ENCODE results near the gene KCNK4. TPM values are rescaled to one million over a fixed set of nuclear protein-coding genes. Genes with fewer than 3 reads are reported as not detected.

The KCNK4 gene
- total and polyA plus RNA-seq, 2 donors from 2014 or later, result not detected

DNA sequence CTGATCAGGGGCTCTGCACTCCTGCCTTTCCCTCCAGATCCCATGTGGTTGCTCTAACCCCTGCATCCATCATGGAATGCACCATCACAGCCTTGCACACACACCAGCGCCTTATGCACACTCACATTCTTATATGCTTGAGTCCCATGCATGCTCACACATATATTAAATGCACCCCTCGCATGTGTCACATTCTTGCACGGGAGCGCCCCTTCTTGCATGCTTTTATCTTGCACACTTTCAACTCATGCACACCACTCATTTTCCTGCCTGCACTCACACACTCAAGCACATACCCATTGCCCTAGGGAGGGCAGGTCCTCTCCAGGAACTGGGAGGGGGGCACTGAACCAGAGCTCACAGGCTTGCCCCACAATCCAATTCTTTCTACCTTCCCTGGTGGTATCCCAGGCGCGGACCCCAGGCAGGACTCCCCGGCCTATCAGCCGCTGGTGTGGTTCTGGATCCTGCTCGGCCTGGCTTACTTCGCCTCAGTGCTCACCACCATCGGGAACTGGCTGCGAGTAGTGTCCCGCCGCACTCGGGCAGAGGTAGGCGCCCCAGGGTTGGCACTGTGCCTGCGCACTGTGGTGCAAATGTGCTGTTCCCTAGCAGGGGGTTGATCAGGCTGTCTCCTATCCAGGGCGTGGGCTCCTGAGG lies 6.7 kb downstream of the KCNK4 start:
- intact Hi-C loops (cut with DNase I), result no loop called here
- H3K27me3 ChIP-seq (ENCODE audit: control insufficient read depth, insufficient read depth, low read length), result peaks cover 46% of the 10 kb centered on the region

GRCh38 chr11:64298966-64299846 lies 8.1 kb downstream of the KCNK4 start:
- Histone ChIP-seq H3K27me3 (ENCODE audit: control insufficient read depth, insufficient read depth, low read length) (peaks cover 42% of the 10 kb centered on the region), H3K27ac (ENCODE audit: low read depth in 2 of 2, low read length in 2 of 2) (no peak overlapping the region), H3K4me3 (ENCODE audit: low read length in 3 of 3) (peak overlapping the region in 1 of 3 donors; percentile 17), H3K9me3 (ENCODE audit: control insufficient read depth in 2 of 3, insufficient read depth in 1 of 3, low read length in 3 of 3) (no peaks in the 10 kb centered on the region), H3K4me1 (ENCODE audit: control insufficient read depth in 2 of 3, insufficient read depth in 2 of 3, low read depth in 1 of 3, low read length in 3 of 3) (peaks cover 0 to 23% (median 0%) of the 10 kb centered on the region in 3 donors), H3K9ac (ENCODE audit: low read length in 3 of 3) (no peak overlapping the region), H3K36me3 (ENCODE audit: control insufficient read depth in 2 of 3, insufficient read depth in 3 of 3, low read length in 3 of 3) (no peaks in the 10 kb centered on the region)
- no peak for FAIRE-seq
- DNase-seq, result peak; percentile 32 to 85 (median 60)
- intact Hi-C loops (cut with DNase I), result no loop called here
- TF ChIP-seq, protein P1, sequence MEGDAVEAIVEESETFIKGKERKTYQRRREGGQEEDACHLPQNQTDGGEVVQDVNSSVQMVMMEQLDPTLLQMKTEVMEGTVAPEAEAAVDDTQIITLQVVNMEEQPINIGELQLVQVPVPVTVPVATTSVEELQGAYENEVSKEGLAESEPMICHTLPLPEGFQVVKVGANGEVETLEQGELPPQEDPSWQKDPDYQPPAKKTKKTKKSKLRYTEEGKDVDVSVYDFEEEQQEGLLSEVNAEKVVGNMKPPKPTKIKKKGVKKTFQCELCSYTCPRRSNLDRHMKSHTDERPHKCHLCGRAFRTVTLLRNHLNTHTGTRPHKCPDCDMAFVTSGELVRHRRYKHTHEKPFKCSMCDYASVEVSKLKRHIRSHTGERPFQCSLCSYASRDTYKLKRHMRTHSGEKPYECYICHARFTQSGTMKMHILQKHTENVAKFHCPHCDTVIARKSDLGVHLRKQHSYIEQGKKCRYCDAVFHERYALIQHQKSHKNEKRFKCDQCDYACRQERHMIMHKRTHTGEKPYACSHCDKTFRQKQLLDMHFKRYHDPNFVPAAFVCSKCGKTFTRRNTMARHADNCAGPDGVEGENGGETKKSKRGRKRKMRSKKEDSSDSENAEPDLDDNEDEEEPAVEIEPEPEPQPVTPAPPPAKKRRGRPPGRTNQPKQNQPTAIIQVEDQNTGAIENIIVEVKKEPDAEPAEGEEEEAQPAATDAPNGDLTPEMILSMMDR (IDR thresholded peaks at IDR 0.05; ENCODE audit: borderline replicate concordance, extremely low read depth, insufficient read depth), result no peak

More for the DNA sequence above, 6.7 kb downstream of the KCNK4 start:
- DNase-seq, result peak in 4 of 5 donors; percentile 31 to 83 (median 56)
- Histone ChIP-seq H3K4me3 (ENCODE audit: low read length in 3 of 3) (no peak overlapping the region), H3K36me3 (ENCODE audit: control insufficient read depth in 2 of 3, insufficient read depth in 3 of 3, low read length in 3 of 3) (no peaks in the 10 kb centered on the region), H3K27ac (ENCODE audit: low read depth in 2 of 2, low read length in 2 of 2) (no peak overlapping the region), H3K9ac (ENCODE audit: low read length in 3 of 3) (no peak overlapping the region), H3K9me3 (ENCODE audit: control insufficient read depth in 2 of 3, insufficient read depth in 1 of 3, low read length in 3 of 3) (no peaks in the 10 kb centered on the region), H3K4me1 (ENCODE audit: control insufficient read depth in 2 of 3, insufficient read depth in 2 of 3, low read depth in 1 of 3, low read length in 3 of 3) (peaks cover 0 to 19% (median 0%) of the 10 kb centered on the region in 3 donors)
- FAIRE-seq, result no peak
- TF ChIP-seq, protein P1 (IDR thresholded peaks at IDR 0.05; ENCODE audit: borderline replicate concordance, extremely low read depth, insufficient read depth), result no peak

GRCh38 chr11:64299847-64300648 lies 8.9 kb downstream of the KCNK4 start, which contains the start of gene CATSPERZ:
Gene CATSPERZ (plus strand): TSS chr11:64300358. CDS start chr11:64300411, 53 bp downstream.
- Histone ChIP-seq H3K27ac (ENCODE audit: low read depth in 2 of 2, low read length in 2 of 2) (no peak within 1 kb of the TSS), H3K4me1 (ENCODE audit: control insufficient read depth in 2 of 3, insufficient read depth in 2 of 3, low read depth in 1 of 3, low read length in 3 of 3) (peaks cover 0 to 26% (median 0%) of the 10 kb centered on the region in 3 donors), H3K36me3 (ENCODE audit: control insufficient read depth in 2 of 3, insufficient read depth in 3 of 3, low read length in 3 of 3) (no peaks in the 10 kb centered on the region), H3K27me3 (ENCODE audit: control insufficient read depth, insufficient read depth, low read length) (peaks cover 39% of the 10 kb centered on the region), H3K9ac (ENCODE audit: low read length in 3 of 3) (peak within 1 kb of the TSS in 1 of 3 donors; percentile 26), H3K4me3 (ENCODE audit: low read length in 3 of 3) (peak within 1 kb of the TSS; percentile 11 to 53 (median 45)), H3K9me3 (ENCODE audit: control insufficient read depth in 2 of 3, insufficient read depth in 1 of 3, low read length in 3 of 3) (no peaks in the 10 kb centered on the region)
- FAIRE-seq (no peak), DNase-seq (peak in 4 of 5 donors; percentile 25 to 80 (median 62))
- TF ChIP-seq, protein P1 (IDR thresholded peaks at IDR 0.05; ENCODE audit: borderline replicate concordance, extremely low read depth, insufficient read depth), result no peak
- intact Hi-C loops (cut with DNase I), result loop anchor here (5.0 kb wide), 1 partner anchor 108 kb away; no protein-coding TSS in a partner anchor

All from kidney (tissue), 14 donors.